HG02885 (cell line): ENCODE measurements around the gene PIK3C2G.
"Not testable (repeated sequence)": the region's sequence is repeated elsewhere in the genome, so short reads cannot be mapped to it uniquely, and the experiment has no call there.

ENCODE experiments used
- ATAC-seq: cut with Tn5 transposase; IDR thresholded peaks from one replicate; pipeline ENCODE4 v1.9.1; 2021; ENCODE audit warnings: mild to moderate bottlenecking; ENCODE audit not compliant: unreplicated experiment, poor library complexity

The PIK3C2G gene

GRCh38 chr12:18521461-18521860, 260.1 kb downstream of the PIK3C2G start:
- ATAC-seq = no peak

- no peak for ATAC-seq
These were observed 261.5 kb downstream of the PIK3C2G start for GRCh38 chr12:18522806-18523205.

GRCh38 chr12:18542497-18542896, 281.2 kb downstream of the PIK3C2G start:
- ATAC-seq = not testable (repeated sequence)

- ATAC-seq = no peak
These were observed 285.1 kb downstream of the PIK3C2G start for GRCh38 chr12:18546399-18546798.

GRCh38 chr12:18549598-18549997, 288.3 kb downstream of the PIK3C2G start:
- no peak for ATAC-seq

- ATAC-seq = no peak
These were observed 289.8 kb downstream of the PIK3C2G start for GRCh38 chr12:18551106-18551505.

GRCh38 chr12:18551701-18552100, 290.4 kb downstream of the PIK3C2G start:
- ATAC-seq = no peak

GRCh38 chr12:18552829-18553228, 291.5 kb downstream of the PIK3C2G start:
- ATAC-seq = no peak

GRCh38 chr12:18556161-18556560, 294.8 kb downstream of the PIK3C2G start:
- no peak for ATAC-seq

GRCh38 chr12:18559242-18559641, 297.9 kb downstream of the PIK3C2G start:
- no peak for ATAC-seq

GRCh38 chr12:18562531-18562930, 301.2 kb downstream of the PIK3C2G start:
- no peak for ATAC-seq

GRCh38 chr12:18564306-18564705, 303.0 kb downstream of the PIK3C2G start:
- no peak for ATAC-seq

- no peak for ATAC-seq
These were observed 306.5 kb downstream of the PIK3C2G start for GRCh38 chr12:18567787-18568186.

- no peak for ATAC-seq
These were observed 309.2 kb downstream of the PIK3C2G start for GRCh38 chr12:18570543-18570942.

GRCh38 chr12:18576104-18576626, 314.8 kb downstream of the PIK3C2G start:
- no peak for ATAC-seq

GRCh38 chr12:18576648-18577047, 315.3 kb downstream of the PIK3C2G start:
- ATAC-seq = no peak

GRCh38 chr12:18578191-18578590, 316.9 kb downstream of the PIK3C2G start:
- no peak for ATAC-seq

GRCh38 chr12:18580291-18580690, 319.0 kb downstream of the PIK3C2G start:
- ATAC-seq = no peak

- no peak for ATAC-seq
These were observed 319.4 kb downstream of the PIK3C2G start for GRCh38 chr12:18580706-18581105.

GRCh38 chr12:18581232-18581962, 320.1 kb downstream of the PIK3C2G start:
- ATAC-seq = no peak

- ATAC-seq = no peak
These were observed 322.3 kb downstream of the PIK3C2G start for GRCh38 chr12:18583655-18584054.

GRCh38 chr12:18586581-18586980, 325.3 kb downstream of the PIK3C2G start:
- ATAC-seq = no peak
